OCI-LY1 (cell line): Measurements from ENCODE around the gene HKDC1.

Experiments
- CTCF ChIP-seq: fragments of 200-600 bp; sonication (generic), shearing (Covaris generic); IDR thresholded peaks from 2 replicates; pipeline ENCODE4 v1.5.1; 2017; ENCODE audit warnings: mild to moderate bottlenecking, antibody characterized with exemption, low read length, moderate library complexity, mixed read lengths
- EZH2 ChIP-seq: fragments of 200-600 bp; sonication (generic), shearing (Covaris generic); IDR thresholded peaks from 2 replicates; pipeline ENCODE4 v1.8.0; 2017; ENCODE audit warnings: borderline replicate concordance, mixed run types, mild to moderate bottlenecking, antibody characterized with exemption, low read length, moderate library complexity, mixed read lengths

GRCh38 chr10:69290993-69291392 lies 70.9 kb downstream of the HKDC1 start:
- no peak for TF ChIP-seq CTCF
- TF ChIP-seq EZH2 = no peak
